Measurements from ENCODE around the gene LRMDA.

DNA sequence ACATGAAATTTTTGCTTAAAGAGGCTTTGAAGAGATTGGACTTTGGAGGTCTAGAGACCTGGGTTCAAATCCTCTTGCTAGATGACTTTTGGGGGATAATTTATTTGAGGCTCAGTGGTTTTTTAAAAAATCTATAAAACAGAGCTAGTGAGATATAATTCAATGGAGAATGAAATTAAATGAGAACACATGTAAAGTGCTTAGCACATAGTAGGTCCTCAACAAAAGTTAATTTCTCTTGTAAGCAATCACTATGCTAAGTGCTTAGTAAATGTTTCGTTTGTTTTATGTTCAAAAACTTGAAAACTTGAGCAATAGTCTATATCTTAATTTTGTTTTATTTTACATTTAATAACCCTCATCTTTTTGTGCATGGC is 64.8 kb downstream of the LRMDA start:
- TF ChIP-seq POLR2A (IDR thresholded peaks at IDR 0.05; ENCODE audit: low read depth, low read length) (no peak), MAZ (IDR thresholded peaks at IDR 0.05; ENCODE audit: borderline replicate concordance, low read depth, low read length) (no peak), MXI1 (IDR thresholded peaks at IDR 0.05; ENCODE audit: borderline replicate concordance, low read depth, low read length) (no peak), BHLHE40 (IDR thresholded peaks at IDR 0.05; ENCODE audit: low read depth, low read length) (no peak), NFE2L2 (IDR thresholded peaks at IDR 0.05; ENCODE audit: low read depth, low read length) (no peak), RFX5 (IDR thresholded peaks at IDR 0.05; ENCODE audit: low read depth, low read length) (no peak)
- TF ChIP-seq, protein P1, sequence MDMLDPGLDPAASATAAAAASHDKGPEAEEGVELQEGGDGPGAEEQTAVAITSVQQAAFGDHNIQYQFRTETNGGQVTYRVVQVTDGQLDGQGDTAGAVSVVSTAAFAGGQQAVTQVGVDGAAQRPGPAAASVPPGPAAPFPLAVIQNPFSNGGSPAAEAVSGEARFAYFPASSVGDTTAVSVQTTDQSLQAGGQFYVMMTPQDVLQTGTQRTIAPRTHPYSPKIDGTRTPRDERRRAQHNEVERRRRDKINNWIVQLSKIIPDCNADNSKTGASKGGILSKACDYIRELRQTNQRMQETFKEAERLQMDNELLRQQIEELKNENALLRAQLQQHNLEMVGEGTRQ (IDR thresholded peaks at IDR 0.05; ENCODE audit: low read depth, low read length), result no peak
- TF ChIP-seq, protein P2, sequence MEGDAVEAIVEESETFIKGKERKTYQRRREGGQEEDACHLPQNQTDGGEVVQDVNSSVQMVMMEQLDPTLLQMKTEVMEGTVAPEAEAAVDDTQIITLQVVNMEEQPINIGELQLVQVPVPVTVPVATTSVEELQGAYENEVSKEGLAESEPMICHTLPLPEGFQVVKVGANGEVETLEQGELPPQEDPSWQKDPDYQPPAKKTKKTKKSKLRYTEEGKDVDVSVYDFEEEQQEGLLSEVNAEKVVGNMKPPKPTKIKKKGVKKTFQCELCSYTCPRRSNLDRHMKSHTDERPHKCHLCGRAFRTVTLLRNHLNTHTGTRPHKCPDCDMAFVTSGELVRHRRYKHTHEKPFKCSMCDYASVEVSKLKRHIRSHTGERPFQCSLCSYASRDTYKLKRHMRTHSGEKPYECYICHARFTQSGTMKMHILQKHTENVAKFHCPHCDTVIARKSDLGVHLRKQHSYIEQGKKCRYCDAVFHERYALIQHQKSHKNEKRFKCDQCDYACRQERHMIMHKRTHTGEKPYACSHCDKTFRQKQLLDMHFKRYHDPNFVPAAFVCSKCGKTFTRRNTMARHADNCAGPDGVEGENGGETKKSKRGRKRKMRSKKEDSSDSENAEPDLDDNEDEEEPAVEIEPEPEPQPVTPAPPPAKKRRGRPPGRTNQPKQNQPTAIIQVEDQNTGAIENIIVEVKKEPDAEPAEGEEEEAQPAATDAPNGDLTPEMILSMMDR (conservative IDR thresholded peaks at IDR 0.05; ENCODE audit: low read depth, low read length), result no peak

Data from IMR-90 (cell line).